ENCODE measurements around the gene LPP. TPM values are rescaled to one million over a fixed set of nuclear protein-coding genes. Genes with fewer than 3 reads are reported as not detected.
A peak's percentile ranks its signal among the peaks of the same experiment; 100 is the strongest.

The LPP gene
- total and polyA plus RNA-seq, 2 of the 13 experiments (the other 11 are each of a cell fraction or from before 2014, with no cell fraction given): 19.2 to 29.9 TPM

GRCh38 chr3:188712248-188712924, 558.4 kb downstream of the LPP start (continued):
- peak; percentile 72 for TF ChIP-seq HOXA3 (CRISPR knock-in tag; IDR thresholded peaks at IDR 0.05)
- TF ChIP-seq GATAD1 (CRISPR knock-in tag; IDR thresholded peaks at IDR 0.05): no peak; the same call in 1 of the 2 replicates
- TF ChIP-seq SMAD3 (CRISPR knock-in tag; IDR thresholded peaks at IDR 0.05): no peak
- TF ChIP-seq ZNF543 (CRISPR knock-in tag; IDR thresholded peaks at IDR 0.05): no peak
- no peak for TF ChIP-seq ZNF30 (CRISPR knock-in tag; IDR thresholded peaks at IDR 0.05)
- no peak for TF ChIP-seq IKZF4 (CRISPR knock-in tag; IDR thresholded peaks at IDR 0.05; ENCODE audit: borderline replicate concordance, low read depth, not compliant biosample characterization)
- no peak for TF ChIP-seq ZNF567 (CRISPR knock-in tag; IDR thresholded peaks at IDR 0.05; ENCODE audit: borderline replicate concordance)
- no peak for TF ChIP-seq TFDP2 (CRISPR knock-in tag; IDR thresholded peaks at IDR 0.05)
- no peak for TF ChIP-seq SRY (CRISPR knock-in tag; IDR thresholded peaks at IDR 0.05)
- no peak for TF ChIP-seq ZNF891 (CRISPR knock-in tag; IDR thresholded peaks at IDR 0.05)
- TF ChIP-seq GFI1 (CRISPR knock-in tag; IDR thresholded peaks at IDR 0.05; ENCODE audit: borderline replicate concordance): no peak
- no peak; a peak in 1 of 4 replicates for TF ChIP-seq HMGXB4 (CRISPR knock-in tag; IDR thresholded peaks at IDR 0.05; ENCODE audit: borderline replicate concordance in 1 of 2, low read depth in 1 of 2)
- TF ChIP-seq SSRP1 (CRISPR knock-in tag; IDR thresholded peaks at IDR 0.05): peak; percentile 38; the same call in 1 of the 2 replicates
- TF ChIP-seq NFAT5 (CRISPR knock-in tag; IDR thresholded peaks at IDR 0.05): no peak
- no peak for TF ChIP-seq ZHX1 (CRISPR knock-in tag; IDR thresholded peaks at IDR 0.05; ENCODE audit: low read depth)
- TF ChIP-seq RARG (CRISPR knock-in tag; IDR thresholded peaks at IDR 0.05; ENCODE audit: low read depth): no peak
- TF ChIP-seq WIZ (CRISPR knock-in tag; IDR thresholded peaks at IDR 0.05): no peak
- TF ChIP-seq KLF6 (CRISPR knock-in tag; IDR thresholded peaks at IDR 0.05): no peak
- TF ChIP-seq ZNF792 (CRISPR knock-in tag; IDR thresholded peaks at IDR 0.05): peak; percentile 68; the same call in 1 of the 2 replicates
